Measurements from ENCODE around the gene XNDC1N.
"Not testable (repeated sequence)": the region's sequence is repeated elsewhere in the genome, so short reads cannot be mapped to it uniquely, and the experiment has no call there.

The XNDC1N gene

DNA sequence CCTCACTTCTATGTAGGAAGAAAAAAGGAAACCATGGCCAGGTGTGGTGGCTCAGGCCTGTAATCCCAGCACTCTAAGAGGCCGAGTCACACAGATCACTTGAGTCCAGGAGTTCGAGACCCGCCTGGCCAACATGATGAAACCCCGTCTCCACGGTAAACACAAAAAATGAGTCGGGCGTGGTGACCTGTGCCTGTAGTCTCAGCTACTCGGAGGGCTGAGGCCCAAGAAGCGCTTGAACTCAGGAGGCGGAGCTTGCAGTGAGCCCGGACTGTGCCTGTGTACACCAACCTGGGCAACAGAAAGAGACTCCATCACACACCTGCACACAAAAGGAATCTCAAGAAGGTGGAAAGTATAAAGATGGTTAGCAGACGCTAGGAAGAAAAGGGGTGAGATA, 32.4 kb downstream of the XNDC1N start:
- H4K5ac ChIP-seq (ENCODE audit: low read length): no peak overlapping the region
- no peaks in the 10 kb centered on the region for H3K79me1 ChIP-seq (ENCODE audit: low read length)
- H2BK5ac ChIP-seq (ENCODE audit: low read length): no peak overlapping the region
- H3K4me3 ChIP-seq (ENCODE audit: low read length): no peak overlapping the region
- H2BK120ac ChIP-seq (ENCODE audit: low read depth, low read length): no peak overlapping the region
- no peak overlapping the region for H3K4me2 ChIP-seq (ENCODE audit: low read length)
- H3K23ac ChIP-seq (ENCODE audit: low read length): no peak overlapping the region
- no peak overlapping the region for H3K56ac ChIP-seq (ENCODE audit: low read length)
- H3K18ac ChIP-seq (ENCODE audit: low read length): no peak overlapping the region
- WGBS (ENCODE audit: extremely low coverage, insufficient coverage, low lambda C conversion rate): no CpG with 5 or more reads among the region's 12 CpGs
- no peak overlapping the region for H4K8ac ChIP-seq (ENCODE audit: low read depth, low read length)
- no peak overlapping the region for H2AK5ac ChIP-seq (ENCODE audit: low read length)
- H3K36me3 ChIP-seq (ENCODE audit: control insufficient read depth, insufficient read depth, low read length): no peaks in the 10 kb centered on the region
- H3K27me3 ChIP-seq (ENCODE audit: insufficient read depth, low read length, poor library complexity): no peaks in the 10 kb centered on the region
- no peaks in the 10 kb centered on the region for H3K4me1 ChIP-seq (ENCODE audit: control insufficient read depth, low read depth, low read length)
- H3K79me2 ChIP-seq (ENCODE audit: control insufficient read depth, insufficient read depth, low read length): no peaks in the 10 kb centered on the region
- no peak overlapping the region for H3K27ac ChIP-seq (ENCODE audit: low read depth, low read length)
- DNase-seq: no peak
- H2BK15ac ChIP-seq (replicated peaks; ENCODE audit: low read depth): no peak overlapping the region
- H3K9ac ChIP-seq (ENCODE audit: low read length): no peak overlapping the region
- H3K4ac ChIP-seq (ENCODE audit: low read depth, low read length): no peak overlapping the region

- not testable (repeated sequence) for H3K4ac ChIP-seq (ENCODE audit: low read depth, low read length); H2AK5ac ChIP-seq (ENCODE audit: low read length); H2BK15ac ChIP-seq (replicated peaks; ENCODE audit: low read depth); H2BK120ac ChIP-seq (ENCODE audit: low read depth, low read length); H3K9ac ChIP-seq (ENCODE audit: low read length); H4K5ac ChIP-seq (ENCODE audit: low read length); H3K4me2 ChIP-seq (ENCODE audit: low read length); H3K23ac ChIP-seq (ENCODE audit: low read length); H3K79me2 ChIP-seq (ENCODE audit: control insufficient read depth, insufficient read depth, low read length); H3K79me1 ChIP-seq (ENCODE audit: low read length); H3K36me3 ChIP-seq (ENCODE audit: control insufficient read depth, insufficient read depth, low read length); H3K4me1 ChIP-seq (ENCODE audit: control insufficient read depth, low read depth, low read length); H3K4me3 ChIP-seq (ENCODE audit: low read length); H3K27ac ChIP-seq (ENCODE audit: low read depth, low read length); H3K56ac ChIP-seq (ENCODE audit: low read length); H3K18ac ChIP-seq (ENCODE audit: low read length); H3K27me3 ChIP-seq (ENCODE audit: insufficient read depth, low read length, poor library complexity); H4K8ac ChIP-seq (ENCODE audit: low read depth, low read length); H2BK5ac ChIP-seq (ENCODE audit: low read length)
- peak; percentile 7 for DNase-seq
- no CpG with 5 or more reads among the region's 14 CpGs for WGBS (ENCODE audit: extremely low coverage, insufficient coverage, low lambda C conversion rate)
Measured at GRCh38 chr11:71889181-71889872, 39.1 kb downstream of the XNDC1N start.

- not testable (repeated sequence) for H3K56ac ChIP-seq (ENCODE audit: low read length); H3K18ac ChIP-seq (ENCODE audit: low read length); H4K5ac ChIP-seq (ENCODE audit: low read length); H2BK120ac ChIP-seq (ENCODE audit: low read depth, low read length); H3K4me1 ChIP-seq (ENCODE audit: control insufficient read depth, low read depth, low read length); H3K4ac ChIP-seq (ENCODE audit: low read depth, low read length); H3K27ac ChIP-seq (ENCODE audit: low read depth, low read length); H3K79me2 ChIP-seq (ENCODE audit: control insufficient read depth, insufficient read depth, low read length); H3K79me1 ChIP-seq (ENCODE audit: low read length); H3K27me3 ChIP-seq (ENCODE audit: insufficient read depth, low read length, poor library complexity); H3K9ac ChIP-seq (ENCODE audit: low read length); H3K4me3 ChIP-seq (ENCODE audit: low read length); H2AK5ac ChIP-seq (ENCODE audit: low read length); H3K4me2 ChIP-seq (ENCODE audit: low read length); H3K36me3 ChIP-seq (ENCODE audit: control insufficient read depth, insufficient read depth, low read length); H2BK15ac ChIP-seq (replicated peaks; ENCODE audit: low read depth); H3K23ac ChIP-seq (ENCODE audit: low read length); H4K8ac ChIP-seq (ENCODE audit: low read depth, low read length); H2BK5ac ChIP-seq (ENCODE audit: low read length)
- WGBS (ENCODE audit: extremely low coverage, insufficient coverage, low lambda C conversion rate): no CpG with 5 or more reads among the region's 14 CpGs
- DNase-seq: peak; percentile 87
Measured at GRCh38 chr11:71888335-71889010, 39.9 kb downstream of the XNDC1N start.

DNA sequence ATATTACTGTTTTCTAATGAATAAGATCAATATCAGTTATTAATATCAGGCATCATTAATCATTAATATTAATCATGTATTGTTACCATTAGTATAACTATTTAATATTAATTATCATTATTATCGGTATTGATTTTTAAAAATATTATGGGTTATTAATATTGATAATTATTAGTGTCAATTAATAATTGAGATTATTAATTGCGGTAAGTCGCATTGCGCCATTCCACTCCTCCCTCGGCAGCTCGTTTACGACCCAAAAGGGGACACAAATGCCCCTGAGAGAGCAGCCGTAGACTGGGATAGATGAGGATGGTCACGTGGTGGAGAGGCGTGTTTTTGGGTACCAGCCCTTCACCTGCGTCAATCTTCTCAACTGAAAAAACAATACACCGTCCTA, 42.6 kb downstream of the XNDC1N start:
- H3K56ac ChIP-seq (ENCODE audit: low read length); H3K27ac ChIP-seq (ENCODE audit: low read depth, low read length); H4K5ac ChIP-seq (ENCODE audit: low read length); H2BK5ac ChIP-seq (ENCODE audit: low read length); H3K27me3 ChIP-seq (ENCODE audit: insufficient read depth, low read length, poor library complexity); H4K8ac ChIP-seq (ENCODE audit: low read depth, low read length); H3K4me3 ChIP-seq (ENCODE audit: low read length); H3K4me2 ChIP-seq (ENCODE audit: low read length); H2AK5ac ChIP-seq (ENCODE audit: low read length); H3K23ac ChIP-seq (ENCODE audit: low read length); H3K9ac ChIP-seq (ENCODE audit: low read length); H2BK120ac ChIP-seq (ENCODE audit: low read depth, low read length); DNase-seq; H2BK15ac ChIP-seq (replicated peaks; ENCODE audit: low read depth); H3K79me1 ChIP-seq (ENCODE audit: low read length); H3K18ac ChIP-seq (ENCODE audit: low read length); H3K4ac ChIP-seq (ENCODE audit: low read depth, low read length); H3K79me2 ChIP-seq (ENCODE audit: control insufficient read depth, insufficient read depth, low read length); H3K36me3 ChIP-seq (ENCODE audit: control insufficient read depth, insufficient read depth, low read length); H3K4me1 ChIP-seq (ENCODE audit: control insufficient read depth, low read depth, low read length): not testable (repeated sequence)
- WGBS (ENCODE audit: extremely low coverage, insufficient coverage, low lambda C conversion rate): 100% methylated on average over 3 of the region's 12 CpGs

All from mesendoderm (in vitro differentiated cells).